ENCODE data around the gene CDKN2B-AS1.

Gene CDKN2B-AS1

DNA sequence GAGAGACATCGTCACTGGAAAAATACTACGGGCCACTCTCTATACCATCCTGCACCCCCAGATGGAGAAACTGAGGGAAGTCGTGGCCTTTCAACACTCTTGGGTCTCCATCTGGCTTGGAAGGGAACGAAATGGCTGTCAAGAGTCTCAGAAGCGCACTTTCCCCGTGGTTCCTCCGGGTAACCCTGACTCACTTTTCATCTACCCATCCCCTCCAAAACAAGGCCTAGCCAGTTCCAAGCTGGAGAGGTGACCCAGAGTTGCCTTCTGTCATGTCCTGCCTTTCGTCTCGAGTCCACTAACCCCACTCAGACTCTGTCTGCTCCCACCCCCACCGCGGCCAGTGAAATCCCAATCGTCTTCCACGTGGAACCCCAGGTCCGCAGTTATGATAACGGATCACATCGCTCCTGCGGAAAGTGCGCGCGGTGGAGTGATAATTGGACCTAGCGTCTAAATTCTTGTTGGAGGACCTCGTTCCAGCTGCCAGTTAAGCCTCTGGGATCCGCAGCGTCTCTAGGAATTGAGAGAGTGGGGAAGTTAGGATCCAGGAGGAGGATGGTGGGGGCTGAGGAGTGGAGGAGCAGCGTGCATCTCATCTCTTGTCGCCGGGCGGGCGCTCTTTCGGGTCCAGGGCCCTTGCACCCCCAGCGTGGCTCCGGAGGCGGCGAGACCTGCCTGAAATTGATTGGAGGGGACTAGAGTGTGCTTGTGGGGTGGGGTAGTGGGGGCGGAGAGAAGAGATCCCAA lies 5.0 kb upstream of the CDKN2B-AS1 start (continued):
- TF ChIP-seq EGR2 (tag by site-specific recombination; IDR thresholded peaks at IDR 0.05; ENCODE audit: low read depth) (peak; percentile 47; the same call in 1 of the 2 replicates), ZNF561 (tag by site-specific recombination; IDR thresholded peaks at IDR 0.05; ENCODE audit: borderline replicate concordance) (no peak), ZNF707 (tag by site-specific recombination; IDR thresholded peaks at IDR 0.05) (no peak), GLIS1 (tag by site-specific recombination; IDR thresholded peaks at IDR 0.05) (peak; percentile 53), MYNN (tag by site-specific recombination; IDR thresholded peaks at IDR 0.05; ENCODE audit: borderline replicate concordance) (no peak), ZNF354C (tag by site-specific recombination; IDR thresholded peaks at IDR 0.05; ENCODE audit: borderline replicate concordance, low read depth) (no peak), ZNF473 (tag by site-specific recombination; IDR thresholded peaks at IDR 0.05) (no peak), ZNF660 (tag by site-specific recombination; IDR thresholded peaks at IDR 0.05) (no peak), ZNF544 (tag by site-specific recombination; IDR thresholded peaks at IDR 0.05) (no peak), ZNF302 (tag by site-specific recombination; IDR thresholded peaks at IDR 0.05; ENCODE audit: low read depth) (no peak), ZNF324 (tag by site-specific recombination; IDR thresholded peaks at IDR 0.05) (no peak), PRDM1 (tag by site-specific recombination; IDR thresholded peaks at IDR 0.05) (peak; percentile 49), ZNF248 (tag by site-specific recombination; IDR thresholded peaks at IDR 0.05) (no peak), ZNF292 (tag by site-specific recombination; IDR thresholded peaks at IDR 0.05; ENCODE audit: borderline replicate concordance, low read depth) (no peak), SP7 (tag by site-specific recombination; IDR thresholded peaks at IDR 0.05) (0 out of 2 replicates have a peak, but pooled peaks have one; percentile 21), ZNF24 (tag by site-specific recombination; IDR thresholded peaks at IDR 0.05) (no peak)
- TF ChIP-seq, protein P1, sequence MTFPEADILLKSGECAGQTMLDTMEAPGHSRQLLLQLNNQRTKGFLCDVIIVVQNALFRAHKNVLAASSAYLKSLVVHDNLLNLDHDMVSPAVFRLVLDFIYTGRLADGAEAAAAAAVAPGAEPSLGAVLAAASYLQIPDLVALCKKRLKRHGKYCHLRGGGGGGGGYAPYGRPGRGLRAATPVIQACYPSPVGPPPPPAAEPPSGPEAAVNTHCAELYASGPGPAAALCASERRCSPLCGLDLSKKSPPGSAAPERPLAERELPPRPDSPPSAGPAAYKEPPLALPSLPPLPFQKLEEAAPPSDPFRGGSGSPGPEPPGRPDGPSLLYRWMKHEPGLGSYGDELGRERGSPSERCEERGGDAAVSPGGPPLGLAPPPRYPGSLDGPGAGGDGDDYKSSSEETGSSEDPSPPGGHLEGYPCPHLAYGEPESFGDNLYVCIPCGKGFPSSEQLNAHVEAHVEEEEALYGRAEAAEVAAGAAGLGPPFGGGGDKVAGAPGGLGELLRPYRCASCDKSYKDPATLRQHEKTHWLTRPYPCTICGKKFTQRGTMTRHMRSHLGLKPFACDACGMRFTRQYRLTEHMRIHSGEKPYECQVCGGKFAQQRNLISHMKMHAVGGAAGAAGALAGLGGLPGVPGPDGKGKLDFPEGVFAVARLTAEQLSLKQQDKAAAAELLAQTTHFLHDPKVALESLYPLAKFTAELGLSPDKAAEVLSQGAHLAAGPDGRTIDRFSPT (tag by site-specific recombination; IDR thresholded peaks at IDR 0.05): no peak
- TF ChIP-seq, protein P2, sequence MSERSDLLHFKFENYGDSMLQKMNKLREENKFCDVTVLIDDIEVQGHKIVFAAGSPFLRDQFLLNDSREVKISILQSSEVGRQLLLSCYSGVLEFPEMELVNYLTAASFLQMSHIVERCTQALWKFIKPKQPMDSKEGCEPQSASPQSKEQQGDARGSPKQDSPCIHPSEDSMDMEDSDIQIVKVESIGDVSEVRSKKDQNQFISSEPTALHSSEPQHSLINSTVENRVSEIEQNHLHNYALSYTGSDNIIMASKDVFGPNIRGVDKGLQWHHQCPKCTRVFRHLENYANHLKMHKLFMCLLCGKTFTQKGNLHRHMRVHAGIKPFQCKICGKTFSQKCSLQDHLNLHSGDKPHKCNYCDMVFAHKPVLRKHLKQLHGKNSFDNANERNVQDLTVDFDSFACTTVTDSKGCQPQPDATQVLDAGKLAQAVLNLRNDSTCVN (tag by site-specific recombination; optimal IDR thresholded peaks at IDR 0.05): peak; percentile 46
- TF ChIP-seq, protein P3, sequence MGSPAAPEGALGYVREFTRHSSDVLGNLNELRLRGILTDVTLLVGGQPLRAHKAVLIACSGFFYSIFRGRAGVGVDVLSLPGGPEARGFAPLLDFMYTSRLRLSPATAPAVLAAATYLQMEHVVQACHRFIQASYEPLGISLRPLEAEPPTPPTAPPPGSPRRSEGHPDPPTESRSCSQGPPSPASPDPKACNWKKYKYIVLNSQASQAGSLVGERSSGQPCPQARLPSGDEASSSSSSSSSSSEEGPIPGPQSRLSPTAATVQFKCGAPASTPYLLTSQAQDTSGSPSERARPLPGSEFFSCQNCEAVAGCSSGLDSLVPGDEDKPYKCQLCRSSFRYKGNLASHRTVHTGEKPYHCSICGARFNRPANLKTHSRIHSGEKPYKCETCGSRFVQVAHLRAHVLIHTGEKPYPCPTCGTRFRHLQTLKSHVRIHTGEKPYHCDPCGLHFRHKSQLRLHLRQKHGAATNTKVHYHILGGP (tag by site-specific recombination; IDR thresholded peaks at IDR 0.05): no peak
- TF ChIP-seq, protein P4, sequence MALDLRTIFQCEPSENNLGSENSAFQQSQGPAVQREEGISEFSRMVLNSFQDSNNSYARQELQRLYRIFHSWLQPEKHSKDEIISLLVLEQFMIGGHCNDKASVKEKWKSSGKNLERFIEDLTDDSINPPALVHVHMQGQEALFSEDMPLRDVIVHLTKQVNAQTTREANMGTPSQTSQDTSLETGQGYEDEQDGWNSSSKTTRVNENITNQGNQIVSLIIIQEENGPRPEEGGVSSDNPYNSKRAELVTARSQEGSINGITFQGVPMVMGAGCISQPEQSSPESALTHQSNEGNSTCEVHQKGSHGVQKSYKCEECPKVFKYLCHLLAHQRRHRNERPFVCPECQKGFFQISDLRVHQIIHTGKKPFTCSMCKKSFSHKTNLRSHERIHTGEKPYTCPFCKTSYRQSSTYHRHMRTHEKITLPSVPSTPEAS (tag by site-specific recombination; IDR thresholded peaks at IDR 0.05): no peak
- TF ChIP-seq, protein P5, sequence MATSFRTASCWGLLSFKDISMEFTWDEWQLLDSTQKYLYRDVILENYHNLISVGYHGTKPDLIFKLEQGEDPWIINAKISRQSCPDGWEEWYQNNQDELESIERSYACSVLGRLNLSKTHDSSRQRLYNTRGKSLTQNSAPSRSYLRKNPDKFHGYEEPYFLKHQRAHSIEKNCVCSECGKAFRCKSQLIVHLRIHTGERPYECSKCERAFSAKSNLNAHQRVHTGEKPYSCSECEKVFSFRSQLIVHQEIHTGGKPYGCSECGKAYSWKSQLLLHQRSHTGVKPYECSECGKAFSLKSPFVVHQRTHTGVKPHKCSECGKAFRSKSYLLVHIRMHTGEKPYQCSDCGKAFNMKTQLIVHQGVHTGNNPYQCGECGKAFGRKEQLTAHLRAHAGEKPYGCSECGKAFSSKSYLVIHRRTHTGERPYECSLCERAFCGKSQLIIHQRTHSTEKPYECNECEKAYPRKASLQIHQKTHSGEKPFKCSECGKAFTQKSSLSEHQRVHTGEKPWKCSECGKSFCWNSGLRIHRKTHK (tag by site-specific recombination; IDR thresholded peaks at IDR 0.05): no peak
